ENCODE measurements around the gene TIGD4.
A peak's percentile ranks its signal among the peaks of the same experiment; 100 is the strongest.

The TIGD4 gene

DNA sequence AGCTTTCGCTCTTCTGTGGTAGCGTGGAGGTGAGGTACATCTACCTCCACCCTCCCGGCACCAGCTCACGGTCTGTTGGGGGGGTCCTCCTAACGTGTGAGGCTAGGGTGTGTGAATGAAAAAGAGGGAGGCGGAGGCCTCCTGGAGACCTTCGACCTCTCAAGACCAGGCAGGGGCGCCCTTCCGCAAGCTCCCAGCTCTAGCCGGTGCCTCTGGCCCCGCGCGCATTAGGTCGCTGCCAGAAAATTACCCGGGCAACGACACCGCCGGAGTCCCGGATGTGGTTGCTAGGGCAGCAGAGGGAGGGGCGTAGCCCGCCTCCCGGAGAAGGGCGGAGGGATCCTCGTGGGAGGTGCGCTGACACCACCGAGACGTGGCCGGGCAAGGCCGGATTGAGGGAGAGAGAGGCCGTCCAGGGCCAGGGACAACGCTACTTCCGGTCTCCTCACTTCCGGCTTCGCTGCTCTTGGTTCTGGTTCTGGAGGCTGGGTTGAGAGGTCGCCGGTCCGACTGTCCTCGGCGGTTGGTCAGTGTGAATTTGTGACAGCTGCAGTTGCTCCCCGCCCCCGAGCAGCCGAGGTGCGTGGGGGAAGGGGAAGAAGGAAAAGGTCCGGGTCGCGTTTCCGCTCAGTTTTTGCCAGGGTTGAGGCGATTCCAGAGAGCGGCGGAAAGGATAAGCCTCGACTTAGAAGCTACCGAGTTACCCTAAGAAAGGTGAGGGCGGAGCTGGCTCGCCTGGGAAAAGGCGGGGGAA, at the start of gene TIGD4, which contains the start of gene ARFIP1:
Gene TIGD4, minus strand, starts transcription at position 218 of the 754 bp plus-strand sequence. CDS start 8,726 bp downstream, outside the sequence.
Gene ARFIP1, plus strand, starts transcription at position 442 of the 754 bp plus-strand sequence. CDS start 49,680 bp downstream, outside the sequence.
- peak; percentile 88 to 89 for DNase-seq (ENCODE audit: low read depth in 2 of 2)

- DNase-seq (ENCODE audit: low read depth in 2 of 2): no peak
These were observed 48.6 kb upstream of the TIGD4 start for GRCh38 chr4:152828122-152828521.

GRCh38 chr4:152825336-152825735, 45.8 kb upstream of the TIGD4 start:
- no peak for DNase-seq (ENCODE audit: low read depth in 2 of 2)

GRCh38 chr4:152824561-152824960, 45.0 kb upstream of the TIGD4 start:
- no peak for DNase-seq (ENCODE audit: low read depth in 2 of 2)

GRCh38 chr4:152822323-152822722, 42.8 kb upstream of the TIGD4 start:
- DNase-seq (ENCODE audit: low read depth in 2 of 2): no peak

GRCh38 chr4:152820073-152820472, 40.5 kb upstream of the TIGD4 start:
- no peak for DNase-seq (ENCODE audit: low read depth in 2 of 2)

DNA sequence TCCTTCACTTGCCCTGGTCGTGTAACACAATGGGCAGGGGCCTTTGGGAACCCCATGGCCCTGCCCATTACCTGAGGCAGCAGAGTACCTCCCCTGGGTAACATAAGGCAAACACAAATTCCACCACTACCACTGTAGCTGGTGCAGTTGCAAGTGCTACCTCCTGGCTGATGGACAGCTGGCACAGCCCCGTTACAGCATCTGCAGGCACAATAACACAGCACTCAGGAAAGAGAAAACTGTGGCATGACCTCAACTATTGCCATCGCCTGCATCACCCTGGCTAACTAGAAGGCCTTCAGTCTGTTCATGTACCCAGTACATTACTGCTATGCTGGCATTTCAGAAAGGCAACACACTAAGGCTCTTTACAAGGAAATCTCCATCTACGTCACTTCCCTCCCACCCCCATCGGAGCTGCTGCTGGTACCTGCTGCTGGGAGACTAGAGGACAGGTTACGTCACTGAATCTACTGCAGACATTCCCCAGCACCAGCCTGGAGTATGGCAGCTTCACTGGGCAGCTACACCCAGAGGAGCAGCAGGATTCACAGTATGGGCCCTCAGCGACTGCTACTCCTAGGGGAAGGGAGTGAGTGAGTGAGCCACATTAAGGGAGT, 39.6 kb upstream of the TIGD4 start:
- DNase-seq (ENCODE audit: low read depth in 2 of 2): no peak

- no peak for DNase-seq (ENCODE audit: low read depth in 2 of 2)
These were observed 37.8 kb upstream of the TIGD4 start for GRCh38 chr4:152817331-152817730.

DNA sequence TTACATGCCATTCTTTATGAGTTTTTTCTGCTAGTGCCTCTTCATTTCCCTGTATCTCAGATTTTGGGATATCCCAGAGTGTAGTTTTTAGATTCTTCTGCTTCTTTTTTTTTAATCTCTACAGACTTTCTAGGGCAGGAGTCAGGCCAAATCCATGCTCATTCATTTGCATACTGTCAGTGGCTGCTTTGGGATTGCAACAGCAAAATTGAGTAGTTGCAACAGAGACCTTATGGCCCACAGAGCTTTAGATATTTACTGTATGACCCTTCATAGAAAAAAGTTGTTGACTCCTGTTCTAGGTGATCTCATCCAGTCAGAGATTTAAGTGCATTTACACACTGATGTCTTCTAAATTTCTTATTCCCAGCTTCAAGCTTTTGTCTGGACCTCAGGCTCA, 35.5 kb upstream of the TIGD4 start:
- no peak for DNase-seq (ENCODE audit: low read depth in 2 of 2)

DNA sequence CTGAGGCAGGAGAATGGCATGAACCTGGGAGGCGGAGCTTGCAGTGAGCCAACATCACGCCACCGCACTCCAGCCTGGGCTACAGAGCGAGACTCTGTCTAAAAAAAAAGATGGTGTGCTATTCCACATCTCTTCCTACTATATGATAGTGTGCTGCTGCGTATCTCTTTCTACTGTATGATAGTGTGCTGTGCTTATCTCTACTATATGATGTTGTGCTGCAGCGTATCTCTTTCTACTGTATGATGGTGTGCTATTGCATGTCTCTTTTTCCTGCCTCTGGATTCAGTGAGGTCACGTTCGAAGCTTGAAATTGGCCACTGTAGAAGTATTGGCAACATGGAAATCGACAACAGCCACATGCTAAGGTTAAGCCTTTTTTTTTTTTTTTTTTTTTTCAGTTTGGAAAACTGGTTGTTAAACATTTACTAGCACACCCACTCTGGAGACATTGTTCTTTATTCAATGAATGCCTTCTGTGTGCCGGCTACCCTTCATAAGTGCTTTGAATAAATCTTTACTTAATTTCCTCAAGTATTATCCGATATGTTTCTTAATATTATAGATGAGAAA, 31.3 kb upstream of the TIGD4 start:
- no peak for DNase-seq (ENCODE audit: low read depth in 2 of 2)

- DNase-seq (ENCODE audit: low read depth in 2 of 2): no peak
These were observed 29.1 kb upstream of the TIGD4 start for GRCh38 chr4:152808670-152809069.

- no peak for DNase-seq (ENCODE audit: low read depth in 2 of 2)
These were observed 27.8 kb upstream of the TIGD4 start for GRCh38 chr4:152807294-152807829.

DNA sequence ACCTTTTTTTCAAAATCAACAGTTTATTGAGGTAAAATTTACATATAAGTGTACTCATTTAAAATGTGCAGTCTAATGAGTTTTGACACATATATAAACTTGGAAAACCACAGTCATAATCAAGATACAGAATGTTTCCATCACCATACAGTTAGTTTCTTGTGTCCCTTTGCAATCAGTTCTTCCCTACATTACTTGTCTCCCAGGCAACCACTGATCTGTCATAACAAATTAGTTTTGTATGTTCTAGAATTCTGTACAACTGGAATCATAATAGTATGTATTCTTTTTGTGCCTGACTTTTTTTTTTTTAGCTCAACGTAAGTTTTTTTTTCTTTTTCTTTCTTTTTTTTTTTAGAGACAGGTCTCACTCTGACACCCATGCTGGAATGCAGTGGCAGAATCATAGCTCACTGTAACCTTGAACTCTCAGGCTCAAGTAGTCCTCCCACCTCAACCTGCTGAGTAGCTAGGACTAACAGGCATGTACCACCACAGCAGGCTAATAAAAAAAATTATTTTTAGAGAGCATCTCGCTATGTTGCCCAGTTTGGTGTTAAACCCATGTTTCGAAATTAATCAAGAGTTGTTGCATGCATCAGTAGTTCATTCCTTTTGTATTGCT, 27.1 kb upstream of the TIGD4 start:
- no peak for DNase-seq (ENCODE audit: low read depth in 2 of 2)

GRCh38 chr4:152805818-152806217, 26.3 kb upstream of the TIGD4 start:
- DNase-seq (ENCODE audit: low read depth in 2 of 2): no peak

DNA sequence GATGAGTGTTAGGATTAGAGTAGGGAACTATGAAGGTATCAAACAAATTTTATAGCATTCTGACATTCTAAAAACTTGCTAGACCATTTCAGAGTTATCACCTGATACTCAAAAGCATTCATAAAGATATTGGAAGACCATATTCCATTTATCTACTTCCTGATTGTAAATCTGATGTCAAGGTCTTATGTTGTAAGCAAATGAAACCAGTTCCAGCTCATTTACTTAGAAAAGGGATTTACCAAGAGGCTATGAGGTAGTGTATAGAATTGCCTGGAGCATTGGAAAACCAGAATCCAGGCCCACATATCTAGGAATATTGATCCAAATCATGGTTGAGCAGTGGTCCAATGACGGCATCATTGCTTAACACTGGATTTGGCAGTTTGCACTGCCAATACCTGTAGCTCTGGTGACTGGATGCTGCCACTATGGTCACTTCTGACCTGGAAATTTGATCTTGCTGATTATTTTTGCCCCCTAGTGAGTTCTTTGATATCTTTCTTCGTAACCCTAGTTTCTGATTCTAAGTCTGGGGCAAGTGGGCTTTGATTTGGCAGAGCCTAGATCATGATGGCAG, 25.6 kb upstream of the TIGD4 start:
- DNase-seq (ENCODE audit: low read depth in 2 of 2): no peak

- no peak for DNase-seq (ENCODE audit: low read depth in 2 of 2)
These were observed 24.0 kb upstream of the TIGD4 start for GRCh38 chr4:152803541-152803940.

GRCh38 chr4:152795891-152796290, 16.4 kb upstream of the TIGD4 start:
- DNase-seq (ENCODE audit: low read depth in 2 of 2): no peak

GRCh38 chr4:152786627-152787026, 7.1 kb upstream of the TIGD4 start:
- DNase-seq (ENCODE audit: low read depth in 2 of 2): no peak

DNA sequence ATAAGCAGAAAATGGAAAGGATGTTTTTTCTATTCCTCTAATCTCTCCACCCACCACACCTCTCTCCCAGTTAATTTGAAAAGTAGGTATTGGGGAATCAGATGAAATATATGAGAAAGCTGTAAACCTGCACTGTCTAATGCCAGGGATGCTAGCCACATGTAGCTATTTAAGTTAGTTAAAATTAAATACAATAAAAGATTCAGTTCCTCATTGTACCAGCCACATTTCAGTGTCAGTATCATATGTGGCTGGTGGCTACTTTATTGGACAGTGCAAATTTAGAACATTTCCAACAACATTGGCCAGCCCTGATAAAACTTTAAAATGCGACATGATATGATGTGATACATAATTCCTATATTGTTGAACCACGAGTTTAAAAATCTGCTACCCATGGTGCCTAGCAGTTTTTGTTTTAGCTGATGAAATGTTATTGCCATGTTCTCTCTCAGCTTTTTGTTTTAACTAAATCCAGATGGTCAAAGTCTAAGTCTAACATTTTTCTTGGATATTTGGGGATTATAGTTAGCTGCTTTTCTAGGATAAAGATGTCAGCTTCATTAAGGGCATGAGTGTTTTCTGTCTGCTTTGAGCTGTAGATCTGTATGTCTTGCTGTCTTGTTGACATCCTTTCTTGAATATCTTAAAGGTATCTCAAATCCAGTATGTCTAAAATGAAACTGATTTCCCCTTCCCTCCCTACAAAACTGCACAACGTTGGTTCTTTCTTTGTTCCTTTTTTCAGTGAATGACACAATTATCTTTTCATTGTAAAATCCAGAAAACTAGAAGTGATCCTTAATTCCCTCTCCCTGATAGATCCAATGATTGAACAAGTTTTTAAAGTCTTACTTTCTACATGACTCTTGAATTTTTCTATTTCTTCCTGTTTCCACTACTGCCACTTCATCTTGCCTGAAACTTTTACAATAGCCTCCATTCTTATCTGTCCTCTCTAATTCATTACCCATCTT, 6.4 kb upstream of the TIGD4 start:
- DNase-seq (ENCODE audit: low read depth in 2 of 2): no peak

DNA sequence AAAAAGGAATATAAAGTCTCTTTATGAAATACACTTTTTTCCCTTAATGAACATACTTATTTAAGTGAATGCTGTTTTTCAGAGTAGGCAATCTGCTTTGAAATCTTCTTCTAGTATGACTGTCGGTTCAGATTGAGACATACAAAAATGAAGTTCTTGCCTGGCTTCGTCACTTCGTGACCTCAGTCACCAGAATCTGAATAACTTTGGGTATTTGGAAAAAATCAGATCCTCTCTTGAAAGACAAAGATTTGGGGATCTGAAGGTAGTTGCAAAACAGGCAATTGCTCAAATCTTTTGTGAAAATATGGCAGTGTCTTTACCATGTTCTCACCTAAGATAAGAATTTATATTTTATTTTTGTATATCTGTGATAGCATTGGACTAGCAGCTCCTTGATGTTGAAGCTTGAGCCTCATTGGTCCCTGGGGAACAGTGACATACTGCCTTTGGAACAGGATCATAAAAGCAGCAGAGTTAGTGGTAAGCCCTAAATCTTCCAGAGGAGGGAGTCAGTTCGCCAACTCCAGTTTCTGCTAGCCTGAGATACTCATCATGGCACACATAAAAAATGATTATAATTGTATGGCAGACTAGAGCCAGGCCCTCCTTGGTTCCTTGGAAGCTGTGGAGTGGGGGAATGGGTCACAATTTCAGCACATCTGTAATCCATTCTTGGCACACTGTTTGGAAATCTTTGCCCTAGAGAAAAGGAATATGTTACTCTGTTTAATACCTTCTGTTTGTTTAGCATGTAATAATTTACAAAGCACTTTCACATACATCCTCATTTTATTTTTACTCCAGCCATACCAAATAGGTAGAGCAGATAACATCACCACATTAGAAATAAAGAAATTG, 5.2 kb upstream of the TIGD4 start:
- DNase-seq (ENCODE audit: low read depth in 2 of 2): no peak
